ENCODE results near the gene UPF3A.

UPF3A gene, protein sequence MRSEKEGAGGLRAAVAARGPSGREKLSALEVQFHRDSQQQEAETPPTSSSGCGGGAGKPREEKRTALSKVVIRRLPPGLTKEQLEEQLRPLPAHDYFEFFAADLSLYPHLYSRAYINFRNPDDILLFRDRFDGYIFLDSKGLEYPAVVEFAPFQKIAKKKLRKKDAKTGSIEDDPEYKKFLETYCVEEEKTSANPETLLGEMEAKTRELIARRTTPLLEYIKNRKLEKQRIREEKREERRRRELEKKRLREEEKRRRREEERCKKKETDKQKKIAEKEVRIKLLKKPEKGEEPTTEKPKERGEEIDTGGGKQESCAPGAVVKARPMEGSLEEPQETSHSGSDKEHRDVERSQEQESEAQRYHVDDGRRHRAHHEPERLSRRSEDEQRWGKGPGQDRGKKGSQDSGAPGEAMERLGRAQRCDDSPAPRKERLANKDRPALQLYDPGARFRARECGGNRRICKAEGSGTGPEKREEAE

GRCh38 chr13:114281351-114282040 is at the start of gene UPF3A:
Gene UPF3A, plus strand, starts transcription at chr13:114281601. Its CDS starts 39 bp downstream, at chr13:114281640.
- no peak for DNase-seq (ENCODE audit: low read depth, low spot score)
- TF ChIP-seq, protein P1, sequence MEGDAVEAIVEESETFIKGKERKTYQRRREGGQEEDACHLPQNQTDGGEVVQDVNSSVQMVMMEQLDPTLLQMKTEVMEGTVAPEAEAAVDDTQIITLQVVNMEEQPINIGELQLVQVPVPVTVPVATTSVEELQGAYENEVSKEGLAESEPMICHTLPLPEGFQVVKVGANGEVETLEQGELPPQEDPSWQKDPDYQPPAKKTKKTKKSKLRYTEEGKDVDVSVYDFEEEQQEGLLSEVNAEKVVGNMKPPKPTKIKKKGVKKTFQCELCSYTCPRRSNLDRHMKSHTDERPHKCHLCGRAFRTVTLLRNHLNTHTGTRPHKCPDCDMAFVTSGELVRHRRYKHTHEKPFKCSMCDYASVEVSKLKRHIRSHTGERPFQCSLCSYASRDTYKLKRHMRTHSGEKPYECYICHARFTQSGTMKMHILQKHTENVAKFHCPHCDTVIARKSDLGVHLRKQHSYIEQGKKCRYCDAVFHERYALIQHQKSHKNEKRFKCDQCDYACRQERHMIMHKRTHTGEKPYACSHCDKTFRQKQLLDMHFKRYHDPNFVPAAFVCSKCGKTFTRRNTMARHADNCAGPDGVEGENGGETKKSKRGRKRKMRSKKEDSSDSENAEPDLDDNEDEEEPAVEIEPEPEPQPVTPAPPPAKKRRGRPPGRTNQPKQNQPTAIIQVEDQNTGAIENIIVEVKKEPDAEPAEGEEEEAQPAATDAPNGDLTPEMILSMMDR (IDR thresholded peaks at IDR 0.05; ENCODE audit: insufficient read depth, low read length, missing control alignments): no peak
- ChIA-PET POLR2A (interaction anchor here (0.8 to 1.6 kb wide), 6 partner anchors 13 to 38 kb away, joined by 3 to 14 read pairs (median 4); no protein-coding TSS in a partner anchor), CTCF (interaction anchor here (1.0 kb wide), 1 partner anchor 59 kb away, joined by 4 read pairs; no protein-coding TSS in a partner anchor)
- H3K4me3 ChIP-seq (ENCODE audit: low read depth, low read length): peak within 1 kb of the TSS; percentile 75

DNA sequence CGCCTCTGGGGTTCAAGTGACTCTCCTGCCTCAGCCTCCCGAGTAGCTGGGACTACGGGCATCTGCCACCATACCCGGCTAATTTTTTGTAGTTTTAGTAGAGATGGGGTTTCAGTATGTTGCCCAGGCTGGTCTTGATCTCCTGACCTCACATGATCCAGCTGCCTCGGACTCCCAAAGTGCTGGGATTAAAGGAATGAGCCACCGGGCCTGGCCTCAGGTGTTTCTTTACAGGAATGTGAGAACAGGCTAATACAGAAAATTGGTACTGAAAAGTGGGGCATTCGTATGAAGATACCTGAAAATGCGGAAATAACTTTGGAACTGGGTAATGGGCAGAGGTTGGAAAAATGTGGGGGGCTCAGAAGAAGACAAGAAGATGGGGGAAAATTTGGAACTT is 49.5 kb upstream of the UPF3A start:
- H3K4me3 ChIP-seq (ENCODE audit: low read depth, low read length): no peak overlapping the region
- no peak for DNase-seq (ENCODE audit: low read depth, low spot score)
- CTCF ChIA-PET: no interaction called here
- TF ChIP-seq, protein P1 (IDR thresholded peaks at IDR 0.05; ENCODE audit: insufficient read depth, low read length, missing control alignments): no peak
- POLR2A ChIA-PET: no interaction called here

DNA sequence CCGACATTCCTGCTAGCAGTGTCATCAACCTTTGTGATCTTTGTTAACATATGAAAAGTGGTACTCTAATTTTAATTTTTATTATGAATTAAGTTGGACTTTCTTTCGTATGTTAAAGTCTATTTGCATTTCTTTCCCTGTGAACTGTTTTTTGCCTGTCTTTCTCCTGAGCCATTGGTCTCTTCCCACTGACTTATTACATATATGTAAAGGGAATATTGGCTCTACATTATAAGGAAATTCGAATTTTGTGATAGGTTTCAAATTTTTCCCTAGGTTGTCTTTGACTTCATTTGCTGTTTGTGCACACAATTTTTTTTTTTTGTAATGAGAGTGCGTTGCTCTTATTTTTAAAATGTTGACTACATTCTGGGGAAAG is 47.1 kb upstream of the UPF3A start:
- POLR2A ChIA-PET: no interaction called here

DNA sequence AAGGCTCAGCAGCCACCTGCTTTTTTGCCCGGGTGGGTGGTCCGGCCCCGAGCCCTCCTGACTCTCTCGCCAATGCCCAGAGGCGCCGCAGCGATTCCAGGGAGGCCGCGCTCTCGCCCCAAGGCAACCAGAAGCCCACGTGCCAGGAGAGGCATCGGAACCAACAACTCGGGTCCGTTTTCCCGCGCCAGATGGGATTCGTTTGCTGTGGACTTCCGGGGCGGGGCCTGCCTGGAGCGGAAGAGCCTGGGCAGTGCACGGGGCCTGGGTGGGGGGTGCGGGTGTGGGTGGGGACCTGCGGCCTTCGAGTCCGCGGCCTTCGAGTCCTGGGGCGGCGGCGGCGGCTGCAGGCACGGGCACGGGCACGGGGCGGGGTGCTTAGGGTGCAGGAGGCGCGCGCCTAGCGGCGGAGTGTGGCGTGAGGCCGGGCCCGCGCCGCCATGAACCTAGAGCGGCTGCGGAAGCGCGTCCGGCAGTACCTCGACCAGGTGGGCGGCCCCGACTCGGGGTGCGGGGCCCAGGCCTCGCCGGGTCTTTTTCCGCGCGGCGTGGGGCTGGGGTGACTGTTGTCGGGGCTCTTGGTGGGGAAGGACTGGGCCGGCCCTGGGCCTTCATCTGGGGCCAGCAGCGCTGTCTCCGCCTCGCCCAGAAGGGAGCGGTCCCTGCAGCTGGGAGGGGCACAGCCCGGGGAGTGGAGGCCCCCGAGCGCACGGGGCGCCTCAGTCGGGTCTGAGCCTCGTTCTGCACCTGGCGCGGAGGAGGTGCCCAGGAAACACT is 46.6 kb upstream of the UPF3A start, which contains the start of gene CDC16:
Gene CDC16, plus strand, starts transcription at position 253 of the 777 bp plus-strand sequence. Its CDS starts 188 bp downstream, at position 441.
- TF ChIP-seq, protein P1 (IDR thresholded peaks at IDR 0.05; ENCODE audit: insufficient read depth, low read length, missing control alignments): peak; percentile 21
- CTCF ChIA-PET: interaction anchor here (1.4 kb wide), 1 partner anchor 287 kb away, joined by 3 read pairs; no protein-coding TSS in a partner anchor
- POLR2A ChIA-PET: no interaction called here
- peak; percentile 29 for DNase-seq (ENCODE audit: low read depth, low spot score)
- H3K4me3 ChIP-seq (ENCODE audit: low read depth, low read length): peak within 1 kb of the TSS; percentile 90

More for the DNA sequence above, 47.1 kb upstream of the UPF3A start:
- no peak for DNase-seq (ENCODE audit: low read depth, low spot score)
- TF ChIP-seq, protein P1 (IDR thresholded peaks at IDR 0.05; ENCODE audit: insufficient read depth, low read length, missing control alignments): no peak
- CTCF ChIA-PET: no interaction called here
- H3K4me3 ChIP-seq (ENCODE audit: low read depth, low read length): peak overlapping the region; percentile 90

- ChIA-PET POLR2A (no interaction called here), CTCF (interaction anchor here (1.0 to 1.4 kb wide), 2 partner anchors 11 to 288 kb away, joined by 3 read pairs; no protein-coding TSS in a partner anchor)
- no peak for DNase-seq (ENCODE audit: low read depth, low spot score)
- TF ChIP-seq, protein P1 (IDR thresholded peaks at IDR 0.05; ENCODE audit: insufficient read depth, low read length, missing control alignments): no peak
- H3K4me3 ChIP-seq (ENCODE audit: low read depth, low read length): peak overlapping the region; percentile 90
Observed at GRCh38 chr13:114235697-114236096, 45.7 kb upstream of the UPF3A start.
